ENCODE measurements around the gene UBQLN4.
"Not testable (repeated sequence)": the region's sequence is repeated elsewhere in the genome, so short reads cannot be mapped to it uniquely, and the experiment has no call there.

UBQLN4 gene

DNA sequence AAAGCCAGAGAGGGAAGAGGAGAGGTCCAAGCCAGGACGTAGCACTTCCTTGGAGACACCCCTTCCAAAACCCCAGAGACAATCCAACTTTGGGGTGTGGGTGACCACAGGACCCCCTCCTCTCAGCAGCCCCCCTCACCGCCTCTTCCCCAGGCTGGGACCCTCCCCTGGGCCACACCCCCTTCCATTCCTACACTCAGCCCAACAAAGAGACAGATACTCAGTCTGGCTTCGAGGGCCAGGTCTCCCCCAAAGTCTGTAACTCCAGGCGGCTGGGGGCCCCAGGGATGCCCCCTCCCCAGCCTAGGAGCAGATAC lies 27.2 kb upstream of the UBQLN4 start:
- no peak for DNase-seq

DNA sequence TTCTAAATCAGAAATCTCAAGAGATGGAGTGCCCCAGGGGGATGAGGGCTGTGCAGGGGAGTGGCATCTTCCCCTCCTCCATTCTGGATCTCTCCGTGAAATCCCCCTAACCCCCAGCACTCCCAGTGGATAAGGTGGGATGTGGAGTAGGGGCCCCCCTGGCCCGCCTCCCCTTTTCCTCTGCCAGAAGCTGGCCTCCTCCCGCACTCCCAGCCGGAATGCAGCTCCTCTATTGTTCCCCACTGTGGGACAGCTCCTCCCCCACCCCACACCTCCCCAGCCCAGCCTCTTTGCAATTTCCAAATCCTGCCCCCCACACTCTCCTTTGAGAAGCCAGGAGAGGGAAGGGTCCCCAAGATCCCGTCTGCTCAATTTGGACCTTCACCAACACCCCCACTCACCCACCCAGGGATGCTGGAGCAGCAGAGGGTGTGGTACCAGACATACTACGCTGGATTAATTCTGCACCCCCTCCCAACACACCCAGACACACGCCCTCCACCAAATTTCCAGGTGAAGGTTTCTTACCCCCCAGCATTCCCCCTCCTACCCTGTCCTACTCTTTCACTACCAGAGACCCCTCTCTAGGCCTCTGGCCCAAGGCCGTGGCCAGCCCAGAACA lies 26.8 kb upstream of the UBQLN4 start:
- DNase-seq = no peak

DNA sequence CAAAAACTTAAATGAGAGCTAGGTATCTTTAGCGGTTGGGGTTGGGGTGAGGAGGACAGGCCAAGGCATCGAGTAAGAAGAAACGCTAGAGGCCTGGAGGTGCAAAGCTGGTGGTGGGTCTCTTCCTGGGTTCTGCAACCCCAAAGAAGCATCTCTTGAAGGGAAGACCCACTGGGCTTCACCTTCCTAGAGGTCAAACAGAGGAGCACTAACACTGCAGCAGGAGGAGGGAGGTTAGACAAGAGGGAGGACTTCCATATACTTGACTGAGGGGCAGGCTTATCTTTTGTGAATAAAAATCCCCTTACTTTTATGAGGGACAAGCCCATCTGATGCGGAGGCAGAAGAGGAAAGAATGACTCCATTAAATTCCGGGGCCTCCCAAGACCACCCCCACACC lies 26.2 kb upstream of the UBQLN4 start:
- DNase-seq = no peak

DNA sequence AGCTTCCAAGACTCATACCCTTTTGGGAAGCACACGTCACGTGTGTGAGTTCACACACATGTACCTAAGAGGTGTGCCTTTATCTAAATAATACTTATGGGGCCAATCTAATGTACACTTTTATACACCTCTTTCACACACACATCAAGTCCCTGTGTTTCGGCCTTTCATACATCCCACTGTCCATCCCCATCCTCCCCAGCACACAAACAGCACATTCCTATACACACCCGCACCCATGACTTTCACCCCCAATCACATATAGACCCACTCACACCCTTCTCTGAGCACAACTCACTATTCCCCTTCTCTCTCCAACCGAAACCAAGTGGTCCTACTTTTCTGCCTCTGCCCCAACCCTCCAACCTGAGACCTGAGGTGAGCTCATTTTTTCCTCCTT lies 25.1 kb upstream of the UBQLN4 start:
- DNase-seq = no peak

DNA sequence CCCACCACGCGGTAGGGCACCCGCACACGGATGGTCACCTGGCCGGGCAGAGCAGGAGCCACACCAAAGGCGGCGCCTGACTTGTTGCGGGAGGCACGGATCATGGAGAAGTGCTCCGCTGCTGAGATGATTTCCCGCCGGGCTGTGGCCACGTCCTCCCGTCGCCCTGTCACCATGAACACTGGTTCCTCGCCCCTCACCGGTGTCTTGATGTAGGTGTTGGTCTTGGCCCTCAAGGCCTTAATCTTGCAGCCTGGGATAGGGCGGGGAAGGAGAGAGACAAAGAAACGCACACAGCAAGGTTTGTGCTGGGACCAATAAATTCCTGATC lies 23.8 kb upstream of the UBQLN4 start:
- DNase-seq = no peak

DNA sequence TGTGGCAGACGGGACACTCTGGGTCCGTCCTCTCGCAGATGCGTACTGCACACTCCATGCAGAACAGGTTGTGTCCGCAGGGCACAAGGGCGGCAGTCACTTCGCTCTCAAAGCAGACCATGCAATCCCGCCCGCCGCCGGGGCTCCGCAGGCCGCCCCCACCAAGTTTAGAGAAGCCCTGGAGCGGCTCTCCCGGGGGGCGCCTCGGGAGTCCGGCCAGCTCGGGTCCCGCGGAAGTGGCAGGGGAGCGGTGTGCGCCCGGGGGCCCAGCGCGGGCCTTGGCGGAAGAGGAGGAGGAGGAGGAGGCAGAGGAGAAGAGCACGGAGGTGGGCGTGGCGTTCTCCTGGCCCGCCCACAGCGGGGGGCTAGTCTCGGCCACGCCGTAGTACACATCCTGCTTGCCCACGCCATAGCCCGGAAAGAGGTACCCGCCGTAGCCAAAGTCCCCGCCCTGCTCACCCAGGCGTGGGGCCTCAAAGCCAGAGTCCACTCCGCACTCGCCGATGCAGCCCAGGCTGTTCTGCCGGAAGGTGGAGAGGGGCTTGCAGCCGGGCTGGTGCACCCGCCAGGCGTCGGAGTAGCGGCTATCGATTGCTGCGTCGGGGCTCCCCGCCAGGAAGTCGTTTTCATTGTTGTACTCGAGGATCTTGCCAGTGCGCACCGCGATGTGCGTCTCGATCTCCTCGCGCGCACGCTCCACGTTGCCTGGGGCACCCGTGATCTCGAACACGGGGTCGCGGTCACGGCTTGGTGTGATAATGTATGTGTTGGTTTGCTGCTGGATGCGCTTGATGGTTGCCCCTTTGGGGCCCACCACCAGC lies 23.2 kb upstream of the UBQLN4 start:
- DNase-seq = no peak

DNA sequence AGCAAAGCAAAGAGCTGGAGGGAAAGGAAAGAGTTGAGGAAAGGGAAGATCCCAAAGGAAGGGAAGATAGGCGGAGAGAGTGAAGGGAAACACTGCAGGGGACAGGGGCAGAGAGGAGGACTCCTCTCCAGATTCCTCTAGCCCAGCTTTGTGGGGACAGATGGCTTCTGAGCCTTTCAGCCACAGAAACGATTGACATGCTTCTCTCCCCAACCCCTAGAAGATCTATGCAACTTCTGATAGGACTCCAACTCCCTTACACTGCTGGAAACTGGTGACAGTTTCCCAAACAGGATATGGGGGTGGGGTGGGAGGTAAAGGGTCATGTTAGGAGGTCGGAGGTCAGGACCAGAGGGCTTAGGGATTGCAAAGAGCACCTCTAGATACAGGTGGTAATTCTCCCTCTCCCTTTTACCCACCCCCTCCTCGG lies 22.2 kb upstream of the UBQLN4 start:
- DNase-seq = no peak

DNA sequence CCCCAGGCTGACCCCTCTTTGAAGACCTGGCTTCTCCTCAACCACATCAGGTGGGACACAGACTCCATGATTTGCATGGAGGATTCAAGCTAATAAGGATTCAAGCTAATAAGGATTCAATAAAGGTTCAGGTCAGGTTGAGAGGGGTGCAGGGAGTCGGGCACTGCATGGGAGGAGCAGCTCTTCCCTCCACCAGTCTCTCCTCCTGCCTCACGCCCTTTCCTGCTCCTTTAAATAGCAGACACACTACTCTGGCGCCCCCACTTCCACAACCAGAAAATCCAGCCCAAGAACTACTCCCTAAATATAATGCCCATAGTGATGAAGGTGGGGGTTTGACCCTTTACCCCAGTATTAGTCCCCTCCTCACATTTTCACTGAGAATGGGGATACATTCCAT lies 21.6 kb upstream of the UBQLN4 start:
- DNase-seq = no peak

DNA sequence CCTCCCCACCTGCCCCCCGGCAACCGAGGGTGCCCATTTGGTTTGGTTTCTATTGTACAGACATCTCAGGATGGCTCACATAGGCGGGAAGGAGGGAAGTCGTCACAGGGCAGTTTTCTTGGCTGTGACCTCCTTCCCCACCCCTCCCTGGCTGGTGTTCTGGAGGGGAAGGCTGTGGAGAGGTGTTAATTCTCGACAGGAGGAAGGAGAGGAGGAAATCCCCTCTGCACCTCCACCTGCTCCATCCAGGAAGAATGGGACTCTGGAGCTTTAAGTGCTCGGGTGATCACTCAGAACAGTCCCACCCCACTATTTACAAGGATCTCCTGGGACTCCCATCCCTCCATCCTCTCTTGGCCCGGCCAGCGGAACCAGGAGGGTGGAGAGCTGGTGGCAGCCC lies 21.1 kb upstream of the UBQLN4 start:
- no peak for DNase-seq

DNA sequence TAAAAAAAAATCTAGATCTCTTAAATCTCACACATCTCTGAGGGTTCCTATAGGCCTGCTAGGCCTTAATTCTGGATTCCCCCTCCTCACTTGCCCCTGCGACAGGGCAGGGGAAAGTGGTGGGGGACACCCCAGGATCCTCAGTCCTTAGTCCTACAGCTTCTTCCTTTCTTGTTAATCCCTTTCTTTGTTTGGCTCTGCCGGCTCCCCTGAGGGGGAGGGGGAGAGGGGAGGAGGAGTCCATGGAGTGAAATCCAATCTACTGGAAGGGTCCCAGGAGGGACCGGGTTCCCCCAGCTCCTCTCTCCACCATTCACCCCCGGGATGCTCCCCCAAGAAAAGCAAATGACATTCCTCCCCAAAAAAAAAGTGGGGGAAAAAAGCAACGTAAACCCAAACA lies 20.1 kb upstream of the UBQLN4 start:
- DNase-seq = no peak

DNA sequence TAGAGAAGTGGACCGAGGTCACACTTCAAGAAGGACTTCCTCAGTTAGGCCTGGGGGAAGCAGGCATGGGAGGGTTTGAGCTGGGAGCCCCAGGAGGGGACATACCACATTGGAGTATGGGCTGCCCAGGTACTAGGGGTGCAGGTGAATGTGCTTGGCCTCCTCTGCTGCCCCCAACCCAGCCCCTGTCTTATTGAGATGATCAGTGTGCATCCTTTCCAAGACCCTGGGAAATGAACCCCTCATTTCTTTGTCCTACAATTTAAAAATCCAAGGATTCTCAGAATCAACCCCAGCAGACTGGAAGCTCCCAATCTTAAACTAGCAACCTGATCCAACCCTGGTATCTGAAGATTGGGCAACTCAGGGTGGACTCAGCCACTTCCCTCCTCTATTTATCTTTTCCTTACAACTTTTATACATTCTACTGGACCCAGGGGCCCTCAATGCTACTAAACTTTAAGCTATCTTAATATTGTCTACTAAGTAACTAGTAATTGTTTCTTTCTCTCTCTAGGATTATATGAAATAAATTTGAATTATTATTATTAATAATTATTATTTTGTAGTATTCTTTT lies 19.6 kb upstream of the UBQLN4 start:
- DNase-seq = no peak

DNA sequence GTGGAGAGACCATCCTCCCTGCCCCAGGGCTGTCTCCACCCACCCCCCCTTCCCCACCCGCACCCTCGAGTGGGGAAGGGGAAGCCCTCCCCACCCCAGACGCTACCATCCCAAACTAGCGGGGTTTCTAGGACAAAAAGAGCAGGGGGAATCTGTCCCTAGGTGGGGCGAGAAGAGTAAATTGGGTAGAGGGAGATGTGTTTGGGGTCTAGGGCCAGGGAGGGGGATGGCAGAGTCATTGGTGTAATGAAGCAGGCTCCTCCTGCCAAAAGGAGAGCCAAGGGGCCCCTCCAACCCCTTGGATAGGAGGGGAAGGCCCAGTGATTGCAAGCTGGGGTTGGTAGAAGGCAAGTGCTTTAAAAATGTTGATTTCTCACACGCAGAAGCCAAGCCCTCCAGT lies 18.7 kb upstream of the UBQLN4 start:
- DNase-seq = no peak

DNA sequence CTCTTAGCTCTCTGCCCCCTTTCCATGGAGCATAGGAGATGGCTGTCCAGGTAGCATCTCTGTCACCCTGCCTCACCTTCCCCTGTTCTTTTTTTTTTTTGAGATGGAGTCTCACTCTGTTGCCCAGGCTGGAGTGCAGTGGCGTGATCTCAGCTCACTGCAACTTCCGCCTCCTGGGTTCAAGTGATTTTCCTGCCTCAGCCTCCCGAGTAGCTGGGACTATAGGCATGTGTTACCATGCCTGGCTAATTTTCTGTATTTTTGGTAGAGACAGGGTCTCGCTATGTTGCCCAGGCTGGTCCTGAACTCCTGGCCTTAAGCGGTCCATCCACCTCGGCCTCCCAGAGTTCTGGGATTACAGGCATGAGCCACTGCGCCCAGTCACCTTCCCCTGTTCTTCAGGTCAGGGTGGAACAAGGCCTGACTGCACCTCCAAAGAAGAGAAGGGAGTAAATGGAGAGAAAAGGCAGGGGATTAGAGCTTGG lies 17.8 kb upstream of the UBQLN4 start:
- DNase-seq = not testable (repeated sequence)

DNA sequence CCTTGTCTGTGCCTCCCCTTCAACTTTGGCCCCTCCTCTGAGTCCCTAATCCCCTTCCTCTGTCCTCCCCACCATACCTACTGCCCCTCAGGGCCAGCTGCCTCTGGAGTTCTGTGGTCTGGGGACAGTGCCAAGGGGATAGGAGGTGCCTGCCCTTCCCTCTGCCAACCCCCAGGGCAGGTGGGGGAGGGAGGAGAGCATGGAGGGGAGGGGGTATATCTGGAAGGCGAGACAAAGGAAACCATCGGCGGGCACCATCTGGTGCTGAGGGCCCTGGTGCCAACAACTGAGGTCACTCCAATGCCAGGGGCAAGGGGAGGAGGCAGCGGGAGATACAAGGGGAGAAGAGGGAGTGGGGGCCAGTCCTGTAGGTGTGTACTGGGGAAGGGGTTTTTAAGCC lies 16.9 kb upstream of the UBQLN4 start:
- no peak for DNase-seq

DNA sequence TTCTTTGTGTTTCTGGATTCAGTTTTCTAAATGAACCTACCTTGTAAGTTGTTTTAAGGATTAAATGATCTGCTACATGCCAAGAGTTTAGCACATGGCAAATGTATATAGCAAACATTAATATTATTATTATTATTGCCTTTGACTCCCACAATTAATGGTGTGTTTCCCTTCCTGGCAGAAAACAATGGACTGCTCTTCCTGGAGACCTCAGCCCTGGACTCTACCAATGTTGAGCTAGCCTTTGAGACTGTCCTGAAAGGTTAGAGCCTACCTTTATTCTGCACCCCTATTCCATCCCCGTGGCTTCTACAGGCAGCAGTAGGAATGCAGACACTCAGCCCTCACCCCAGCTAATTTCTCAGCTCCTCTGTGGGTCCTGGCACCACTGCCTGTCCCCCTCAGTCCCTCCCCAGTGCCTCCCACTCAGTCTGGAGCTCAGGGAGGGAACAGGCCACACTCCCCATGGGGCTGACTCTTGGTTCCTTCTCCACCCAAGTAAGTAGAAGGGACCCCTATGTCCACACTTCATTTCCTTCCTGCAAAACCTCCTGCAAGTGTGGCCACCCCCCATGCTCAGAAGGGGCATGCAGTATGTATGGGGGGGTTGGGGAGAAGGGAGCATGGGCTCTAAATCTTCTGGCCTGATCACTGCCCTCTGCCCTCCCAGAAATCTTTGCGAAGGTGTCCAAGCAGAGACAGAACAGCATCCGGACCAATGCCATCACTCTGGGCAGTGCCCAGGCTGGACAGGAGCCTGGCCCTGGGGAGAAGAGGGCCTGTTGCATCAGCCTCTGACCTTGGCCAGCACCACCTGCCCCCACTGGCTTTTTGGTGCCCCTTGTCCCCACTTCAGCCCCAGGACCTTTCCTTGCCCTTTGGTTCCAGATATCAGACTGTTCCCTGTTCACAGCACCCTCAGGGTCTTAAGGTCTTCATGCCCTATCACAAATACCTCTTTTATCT lies 16.2 kb upstream of the UBQLN4 start:
- DNase-seq = no peak

DNA sequence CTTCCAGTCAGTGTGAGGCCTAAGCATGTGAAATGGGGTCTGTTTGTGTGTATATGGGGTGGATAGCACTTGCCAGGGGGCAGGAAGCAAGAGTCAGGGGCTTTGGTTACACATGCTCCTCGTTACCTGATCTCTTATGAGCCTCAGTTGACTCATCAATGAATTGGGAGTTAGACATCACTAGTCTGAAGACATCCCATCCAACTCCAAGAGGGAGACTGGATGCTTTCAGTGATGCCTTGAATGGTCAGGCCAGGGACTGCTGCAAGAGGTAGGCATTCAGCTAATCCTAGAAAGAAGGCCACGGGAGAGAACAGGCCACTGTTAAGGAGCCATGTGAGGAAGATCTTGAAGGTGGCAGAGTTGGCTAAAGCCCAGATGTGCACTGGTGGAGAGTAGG lies 13.7 kb upstream of the UBQLN4 start:
- no peak for DNase-seq

DNA sequence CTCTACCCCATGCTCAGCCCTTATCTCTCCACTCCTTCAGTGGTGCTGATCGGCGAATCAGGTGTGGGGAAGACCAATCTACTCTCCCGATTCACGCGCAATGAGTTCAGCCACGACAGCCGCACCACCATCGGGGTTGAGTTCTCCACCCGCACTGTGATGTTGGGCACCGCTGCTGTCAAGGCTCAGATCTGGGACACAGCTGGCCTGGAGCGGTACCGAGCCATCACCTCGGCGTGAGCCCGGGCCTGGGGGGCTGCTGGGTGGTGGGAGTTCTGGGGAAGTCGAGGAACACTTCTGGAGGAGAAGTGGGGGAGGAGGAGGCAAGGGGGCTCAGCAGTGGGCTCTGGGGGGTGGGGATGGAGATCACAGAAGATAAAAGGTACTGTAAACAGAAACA lies 12.3 kb upstream of the UBQLN4 start:
- no peak for DNase-seq

DNA sequence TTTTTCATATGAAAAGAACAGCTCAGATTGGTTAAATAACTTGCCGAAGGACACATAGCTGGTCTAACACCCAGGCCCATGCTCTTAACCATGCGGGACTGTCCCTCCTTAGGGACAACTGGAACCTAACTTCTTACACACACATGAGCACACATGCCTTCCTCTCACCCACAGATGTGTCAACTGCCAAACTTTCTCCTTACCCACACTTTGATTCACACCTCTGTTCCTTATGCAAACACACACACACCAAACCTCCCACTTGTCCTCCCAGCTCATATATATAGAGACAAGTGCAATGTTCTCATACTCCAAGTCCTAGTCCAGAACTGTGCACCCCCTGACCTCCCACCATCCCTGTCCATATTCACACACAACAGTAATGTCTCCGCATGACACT lies 11.6 kb upstream of the UBQLN4 start:
- DNase-seq = no peak

DNA sequence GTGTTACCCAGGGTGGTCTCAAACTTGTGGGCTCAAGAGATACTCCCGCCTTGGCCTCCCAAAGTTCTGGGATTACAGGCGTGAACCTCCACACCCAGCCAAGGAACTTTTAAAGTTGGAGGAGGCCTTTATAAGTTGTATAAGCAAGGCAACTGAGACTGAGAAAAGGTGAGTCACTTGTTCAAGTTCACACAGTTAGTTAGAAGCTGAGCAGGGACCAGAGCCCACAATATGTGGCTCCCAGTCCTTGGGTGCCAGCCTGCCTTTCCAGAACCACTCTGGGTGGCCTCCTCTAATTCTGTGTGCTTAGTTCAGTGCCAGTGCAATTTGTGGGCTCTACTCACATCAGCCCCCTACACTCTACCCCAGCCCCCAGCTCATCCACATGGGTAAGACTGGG lies 11.0 kb upstream of the UBQLN4 start:
- DNase-seq = no peak

DNA sequence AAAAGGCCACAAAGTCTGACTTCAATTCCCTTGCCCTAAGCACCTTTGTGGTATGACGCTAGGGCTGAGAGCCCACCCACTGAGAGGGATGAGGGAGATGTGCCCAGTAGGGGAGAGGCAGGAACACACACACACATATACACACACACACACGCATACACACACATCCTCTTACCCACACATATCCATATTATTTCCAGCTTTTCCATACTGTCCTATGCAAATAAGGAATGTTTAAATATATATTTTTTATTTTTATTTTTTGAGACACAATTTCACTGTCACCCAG lies 10.3 kb upstream of the UBQLN4 start:
- no peak for DNase-seq

DNA sequence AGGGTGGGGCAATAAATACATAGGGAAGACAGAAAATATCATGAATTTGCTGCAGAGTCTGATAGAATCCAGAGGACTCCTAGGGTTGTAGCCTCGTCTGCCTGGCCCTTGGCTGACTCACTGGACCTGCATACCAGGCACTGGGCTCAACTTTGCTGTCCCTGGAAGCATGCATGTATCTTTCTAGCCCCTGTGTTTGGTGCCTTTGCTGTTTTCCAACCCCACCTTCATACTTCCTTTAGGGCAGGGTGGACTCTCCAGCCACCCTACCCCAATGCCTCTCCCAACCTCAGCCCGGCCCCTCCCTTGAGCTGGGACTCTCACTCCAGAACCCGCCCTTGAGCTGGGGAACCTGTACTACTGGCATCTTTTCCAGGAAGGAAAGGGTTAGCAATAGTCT lies 8.6 kb upstream of the UBQLN4 start:
- DNase-seq = no peak

DNA sequence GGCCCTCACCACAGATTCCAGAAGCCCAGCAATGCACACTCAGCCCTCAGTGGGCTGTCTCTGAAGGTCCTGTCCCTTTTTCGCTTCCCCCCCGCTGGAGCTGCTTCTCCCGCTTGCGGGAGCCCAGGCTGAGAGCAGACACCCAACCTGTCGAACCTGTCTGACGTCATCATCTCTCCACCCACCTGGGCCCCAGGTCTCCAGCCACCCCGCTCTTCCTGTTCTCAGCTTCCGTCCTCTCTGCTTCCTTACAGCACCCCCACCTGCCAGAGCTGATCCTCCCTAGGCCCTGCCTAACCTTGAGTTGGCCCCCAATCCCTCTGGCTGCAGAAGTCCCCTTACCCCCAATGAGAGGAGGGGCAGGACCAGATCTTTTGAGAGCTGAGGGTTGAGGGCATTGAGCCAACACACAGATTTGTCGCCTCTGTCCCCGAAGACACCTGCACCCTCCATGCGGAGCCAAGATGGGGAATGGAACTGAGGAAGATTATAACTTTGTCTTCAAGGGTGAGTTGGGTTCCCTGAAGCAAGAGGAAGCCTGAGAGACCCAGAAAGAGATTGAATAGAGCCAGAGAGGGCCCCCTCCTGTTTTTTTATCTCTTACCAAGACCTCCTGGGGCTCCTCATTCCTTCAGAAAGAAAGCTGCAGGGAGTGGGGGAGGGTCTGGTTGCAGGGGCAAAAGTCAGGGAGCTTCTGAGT lies 7.5 kb upstream of the UBQLN4 start, which contains the start of gene RAB25:
TSS of gene RAB25 (plus strand) at position 224 of the 700 bp plus-strand sequence. CDS start at position 465, 241 bp downstream.
- peak; percentile 5 for DNase-seq

DNA sequence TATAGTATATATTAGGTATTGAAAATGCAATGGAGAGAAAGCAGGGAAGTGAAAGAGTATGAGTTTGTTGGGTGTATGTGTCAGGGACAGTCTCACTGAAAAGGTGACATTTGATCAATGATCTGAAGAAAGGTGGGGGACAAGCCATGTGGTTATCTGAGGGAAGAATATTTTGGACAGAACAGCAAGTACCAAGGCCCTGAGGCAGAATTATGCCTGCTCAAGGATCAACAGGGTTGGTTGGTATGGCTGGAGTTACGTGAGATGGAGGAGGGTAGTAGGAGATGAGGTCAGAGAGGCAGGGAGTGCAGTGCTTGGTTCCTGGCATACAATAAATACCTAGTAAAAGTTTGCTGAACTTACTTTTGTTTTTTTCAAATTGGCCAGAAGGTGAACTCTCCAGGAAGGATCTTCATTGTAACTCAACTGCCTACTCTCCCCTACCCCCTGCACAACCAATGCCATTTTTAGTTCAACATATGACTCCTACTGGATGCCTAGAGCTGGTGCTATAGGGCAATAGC lies 2.8 kb upstream of the UBQLN4 start:
- DNase-seq = no peak
